Nephron progenitor cell (in vitro differentiated cells): Measurements from ENCODE around the gene PDZRN3.

Source experiments
- DNase-seq: peaks from one replicate; pipeline ENCODE4 v3.0.0; 2021
- H3K27ac Mint-ChIP-seq: 2 replicates; pipeline ENCODE4 v1.8.0; 2021; ENCODE audit warnings: mild to moderate bottlenecking, moderate library complexity, mixed read lengths
- H3K27me3 Mint-ChIP-seq: 2 replicates; pipeline ENCODE4 v1.8.0; 2021; ENCODE audit warnings: mild to moderate bottlenecking, low read depth, mixed read lengths; ENCODE audit not compliant: poor library complexity
- H3K36me3 Mint-ChIP-seq: 2 replicates; pipeline ENCODE4 v1.8.0; 2021; ENCODE audit warnings: low read depth, mixed read lengths
- H3K4me1 Mint-ChIP-seq: 2 replicates; pipeline ENCODE4 v1.8.0; 2021; ENCODE audit warnings: mixed read lengths
- H3K4me3 Mint-ChIP-seq: 2 replicates; pipeline ENCODE4 v1.8.0; 2021; ENCODE audit warnings: mild to moderate bottlenecking, moderate library complexity, mixed read lengths
- H3K9me3 Mint-ChIP-seq: 2 replicates; pipeline ENCODE4 v1.8.0; 2021; ENCODE audit warnings: mild to moderate bottlenecking, moderate library complexity, mixed read lengths
- TF ChIP-seq, protein P1 (sequence below): fragments of 200-600 bp; sonication (generic); IDR thresholded peaks from 2 replicates; pipeline ENCODE4 v1.5.0; 2021; ENCODE audit warnings: antibody characterized with exemption

Gene PDZRN3

DNA sequence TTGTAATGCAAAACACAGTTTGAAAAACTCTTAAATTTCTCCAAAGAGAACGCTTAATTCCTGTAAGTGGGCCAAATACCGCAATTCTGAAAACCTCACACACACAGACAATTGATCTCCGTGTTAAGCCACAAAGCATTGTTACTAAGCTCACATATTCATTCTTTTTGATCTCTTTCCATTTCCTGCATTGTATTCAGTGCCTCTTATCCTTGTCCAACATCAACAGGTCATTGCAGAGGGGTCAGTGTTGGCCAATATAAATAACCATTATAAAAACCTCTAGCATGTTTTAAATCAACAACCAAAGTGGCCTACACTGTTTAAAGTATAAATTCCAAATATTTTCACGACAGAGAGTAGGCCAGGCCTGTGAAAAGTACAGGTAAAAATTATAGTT lies 171.1 kb downstream of the PDZRN3 start:
- Mint-ChIP-seq H3K9me3 (no peaks in the 10 kb centered on the region), H3K36me3 (peaks cover 4% of the 10 kb centered on the region), H3K27ac (no peak overlapping the region), H3K27me3 (no peaks in the 10 kb centered on the region), H3K4me3 (no peak overlapping the region), H3K4me1 (peaks cover 28% of the 10 kb centered on the region)
- DNase-seq: no peak
- TF ChIP-seq, protein P1, sequence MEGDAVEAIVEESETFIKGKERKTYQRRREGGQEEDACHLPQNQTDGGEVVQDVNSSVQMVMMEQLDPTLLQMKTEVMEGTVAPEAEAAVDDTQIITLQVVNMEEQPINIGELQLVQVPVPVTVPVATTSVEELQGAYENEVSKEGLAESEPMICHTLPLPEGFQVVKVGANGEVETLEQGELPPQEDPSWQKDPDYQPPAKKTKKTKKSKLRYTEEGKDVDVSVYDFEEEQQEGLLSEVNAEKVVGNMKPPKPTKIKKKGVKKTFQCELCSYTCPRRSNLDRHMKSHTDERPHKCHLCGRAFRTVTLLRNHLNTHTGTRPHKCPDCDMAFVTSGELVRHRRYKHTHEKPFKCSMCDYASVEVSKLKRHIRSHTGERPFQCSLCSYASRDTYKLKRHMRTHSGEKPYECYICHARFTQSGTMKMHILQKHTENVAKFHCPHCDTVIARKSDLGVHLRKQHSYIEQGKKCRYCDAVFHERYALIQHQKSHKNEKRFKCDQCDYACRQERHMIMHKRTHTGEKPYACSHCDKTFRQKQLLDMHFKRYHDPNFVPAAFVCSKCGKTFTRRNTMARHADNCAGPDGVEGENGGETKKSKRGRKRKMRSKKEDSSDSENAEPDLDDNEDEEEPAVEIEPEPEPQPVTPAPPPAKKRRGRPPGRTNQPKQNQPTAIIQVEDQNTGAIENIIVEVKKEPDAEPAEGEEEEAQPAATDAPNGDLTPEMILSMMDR: no peak

DNA sequence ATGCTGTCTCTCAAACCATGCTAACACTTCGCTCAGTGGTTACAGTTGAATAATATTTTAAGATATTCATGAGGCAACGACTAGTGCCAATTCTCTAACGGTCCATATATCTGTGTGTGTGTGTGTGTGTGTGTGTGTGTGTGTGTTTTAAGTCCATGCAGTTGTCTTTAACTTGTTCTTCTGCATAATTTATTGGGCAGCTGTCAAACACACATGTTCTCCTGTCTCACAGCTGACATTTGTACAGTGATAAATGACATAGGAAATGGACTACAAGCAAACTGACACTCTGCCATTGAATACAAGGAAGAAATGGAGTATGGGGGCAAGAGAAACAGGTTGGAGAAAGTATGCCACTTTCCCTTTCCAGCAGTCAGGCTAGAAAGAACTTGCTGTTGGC lies 172.0 kb downstream of the PDZRN3 start:
- H3K4me3 Mint-ChIP-seq: no peak overlapping the region
- no peak for DNase-seq
- peaks cover 4% of the 10 kb centered on the region for H3K36me3 Mint-ChIP-seq

DNA sequence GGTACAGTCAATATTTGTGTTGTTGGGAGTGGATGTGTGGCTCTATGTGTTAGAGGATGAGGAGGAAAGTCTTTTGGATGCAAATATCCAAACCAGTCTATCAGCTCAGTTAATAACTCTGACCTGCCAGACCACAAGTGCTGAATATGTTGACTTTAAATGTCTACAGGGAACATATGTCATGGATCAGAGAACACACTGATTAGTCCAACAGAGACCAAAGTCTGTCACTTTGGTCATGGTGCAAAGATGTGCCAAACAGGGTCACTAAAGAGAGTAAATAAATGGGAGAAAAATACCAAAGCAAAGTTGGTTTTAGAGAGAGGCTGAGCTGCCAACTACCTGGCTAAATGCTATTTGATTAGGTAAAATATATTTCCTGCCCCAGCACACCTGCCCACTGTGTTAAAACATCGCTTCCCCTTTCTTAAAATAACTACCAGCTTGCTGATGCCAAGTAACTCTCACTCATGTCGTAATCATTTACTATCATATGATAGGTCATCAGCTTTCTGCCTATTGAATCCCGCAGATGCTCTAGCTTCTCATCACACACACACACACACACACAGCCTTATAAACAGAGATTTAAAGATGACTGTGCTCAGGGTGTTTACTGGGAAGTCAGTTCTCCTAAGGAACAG lies 173.3 kb downstream of the PDZRN3 start:
- no peak for DNase-seq
- Mint-ChIP-seq H3K9me3 (no peaks in the 10 kb centered on the region), H3K27ac (no peak overlapping the region), H3K4me1 (peaks cover 28% of the 10 kb centered on the region), H3K36me3 (no peaks in the 10 kb centered on the region), H3K4me3 (no peak overlapping the region), H3K27me3 (no peaks in the 10 kb centered on the region)
- TF ChIP-seq, protein P1: no peak

More for the DNA sequence above, 172.0 kb downstream of the PDZRN3 start:
- Mint-ChIP-seq H3K9me3 (no peaks in the 10 kb centered on the region), H3K4me1 (peaks cover 28% of the 10 kb centered on the region), H3K27me3 (no peaks in the 10 kb centered on the region), H3K27ac (no peak overlapping the region)
- TF ChIP-seq, protein P1: no peak

DNA sequence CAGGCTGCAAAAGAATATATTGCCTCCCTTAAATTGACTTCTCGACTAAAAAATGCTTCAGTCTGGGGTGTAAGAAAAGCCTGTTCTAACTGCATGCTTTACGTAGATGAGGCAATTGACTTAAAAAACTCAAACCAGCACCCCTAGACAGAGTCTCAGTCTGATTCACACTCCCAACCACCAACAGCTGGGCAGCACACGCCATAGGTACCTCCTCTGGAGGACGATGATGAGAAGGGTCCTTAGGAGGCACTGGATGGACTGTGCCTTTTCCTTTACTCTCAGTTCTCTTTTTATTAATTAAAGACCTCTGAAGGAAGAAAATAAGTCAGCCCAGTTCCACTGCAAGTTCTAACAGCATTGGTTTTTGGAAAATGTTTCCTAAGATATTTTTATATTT lies 175.0 kb downstream of the PDZRN3 start:
- Mint-ChIP-seq H3K9me3 (no peaks in the 10 kb centered on the region), H3K27me3 (no peaks in the 10 kb centered on the region), H3K4me3 (no peak overlapping the region), H3K4me1 (peaks cover 32% of the 10 kb centered on the region), H3K27ac (no peak overlapping the region), H3K36me3 (peaks cover 3% of the 10 kb centered on the region)
- no peak for DNase-seq
- TF ChIP-seq, protein P1: no peak

DNA sequence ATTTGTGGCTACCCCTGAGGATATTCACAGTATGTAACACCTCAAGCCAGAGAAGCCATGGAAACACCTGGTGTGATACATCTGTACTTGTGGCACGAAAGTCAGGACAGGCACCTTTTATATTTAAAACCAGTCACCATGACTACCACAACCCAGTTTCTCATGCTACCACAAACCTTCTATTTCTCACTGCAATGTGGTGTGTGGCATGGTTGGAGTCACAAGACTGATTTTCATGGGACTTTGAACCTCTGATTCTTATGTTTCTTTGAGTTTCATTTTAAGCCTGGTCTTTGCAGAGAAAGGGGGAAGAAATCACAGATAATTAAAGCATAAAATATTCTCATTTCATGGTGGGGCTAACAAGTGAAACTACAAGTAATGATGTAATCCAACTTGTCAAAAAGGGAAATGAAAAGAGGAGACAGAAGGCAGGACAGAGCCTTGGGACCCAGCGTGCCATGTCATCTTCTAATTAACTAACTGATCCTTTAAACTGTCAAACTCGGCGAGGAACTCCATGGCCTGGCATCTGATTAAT lies 175.9 kb downstream of the PDZRN3 start:
- TF ChIP-seq, protein P1: no peak
- Mint-ChIP-seq H3K27me3 (no peaks in the 10 kb centered on the region), H3K27ac (no peak overlapping the region), H3K4me1 (peaks cover 38% of the 10 kb centered on the region), H3K9me3 (no peaks in the 10 kb centered on the region), H3K4me3 (no peak overlapping the region), H3K36me3 (peaks cover 5% of the 10 kb centered on the region)
- DNase-seq: no peak

DNA sequence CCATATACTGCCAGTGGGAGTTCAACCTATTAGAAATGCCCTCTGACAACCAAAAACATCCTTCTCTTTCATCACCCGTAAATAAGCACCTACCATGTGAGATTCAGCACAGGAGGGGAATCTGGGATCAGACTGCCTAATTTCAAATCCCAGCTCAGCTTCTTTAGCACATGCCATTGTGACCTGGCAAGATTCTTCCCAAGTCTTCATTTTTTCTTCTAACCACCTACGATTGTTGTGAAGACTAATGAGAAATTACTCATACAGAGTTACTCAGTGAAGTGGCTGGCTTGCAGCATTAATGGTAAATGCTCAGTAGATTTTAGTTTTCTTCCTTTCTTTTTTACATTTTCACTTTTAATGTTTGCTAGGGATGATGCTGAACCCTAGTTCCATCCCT lies 176.7 kb downstream of the PDZRN3 start:
- no peaks in the 10 kb centered on the region for H3K27me3 Mint-ChIP-seq
- no peaks in the 10 kb centered on the region for H3K9me3 Mint-ChIP-seq
- H3K27ac Mint-ChIP-seq: no peak overlapping the region
- peaks cover 38% of the 10 kb centered on the region for H3K4me1 Mint-ChIP-seq
- no peak overlapping the region for H3K4me3 Mint-ChIP-seq
- peaks cover 5% of the 10 kb centered on the region for H3K36me3 Mint-ChIP-seq
- TF ChIP-seq, protein P1: no peak
- DNase-seq: no peak
